Measurements from ENCODE around the gene DLX3. TPM values are rescaled to one million over a fixed set of nuclear protein-coding genes. Genes with fewer than 3 reads are reported as not detected.

The DLX3 gene
- total RNA-seq, 1 experiment from 2014 or later, result 0.18 TPM

DNA sequence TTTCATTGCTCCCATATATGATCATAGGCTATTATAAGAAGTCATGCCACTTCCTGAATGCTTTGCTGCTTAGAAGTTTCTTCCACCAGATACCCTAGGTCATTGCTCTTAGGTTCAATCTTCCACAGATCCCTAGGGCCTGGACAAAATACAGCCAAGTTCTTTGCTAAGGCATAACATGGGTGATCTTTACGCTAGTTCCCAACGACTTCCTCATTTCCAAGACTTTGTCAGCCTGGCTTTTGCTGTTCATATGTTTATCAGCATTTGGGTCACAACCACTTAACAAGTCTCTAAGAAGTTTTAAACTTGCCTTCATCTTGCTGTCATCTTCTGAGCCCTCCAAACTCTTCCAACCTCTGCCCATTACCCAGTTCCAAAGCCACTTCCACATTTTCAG is 20.1 kb upstream of the DLX3 start:
- no peak overlapping the region for H3K27ac ChIP-seq (ENCODE audit: low read length)
- H3K9me2 ChIP-seq (replicated peaks; ENCODE audit: low read length), result no peaks in the 10 kb centered on the region
- no peak for ATAC-seq
- H3K4me3 ChIP-seq (ENCODE audit: low read length), result no peak overlapping the region
- intact Hi-C loops (cut with micrococcal nuclease), result no loop called here
- CTCF ChIA-PET, result no interaction called here
- no peaks in the 10 kb centered on the region for H3K36me3 ChIP-seq (ENCODE audit: low read depth, low read length)
- no peak for DNase-seq
- no peak for TF ChIP-seq EZH2 (IDR thresholded peaks at IDR 0.05; ENCODE audit: low read length, unreplicated experiment)
- H3K4me1 ChIP-seq (ENCODE audit: insufficient read depth, low read length), result no peaks in the 10 kb centered on the region
- no peaks in the 10 kb centered on the region for H3K27me3 ChIP-seq (ENCODE audit: low read length)
- BruUV-seq (replicated peaks), result no TSS peak
- H4K20me1 ChIP-seq (ENCODE audit: low read length), result no peaks in the 10 kb centered on the region
- H3F3A ChIP-seq (ENCODE audit: low read length, unreplicated experiment), result no peaks in the 10 kb centered on the region
- no peaks in the 10 kb centered on the region for H3K79me2 ChIP-seq (ENCODE audit: low read length)
- no peak overlapping the region for H3K9ac ChIP-seq (ENCODE audit: low read length)
- no peak overlapping the region for H3K4me2 ChIP-seq (ENCODE audit: low read length)
- H3K9me3 ChIP-seq (ENCODE audit: low read length), result 0 out of 2 replicates have a peak, but pooled peaks cover 11% of the 10 kb centered on the region
- POLR2A ChIA-PET (ENCODE audit: unreplicated experiment), result no interaction called here
- H2AFZ ChIP-seq (ENCODE audit: low read length), result no peak overlapping the region

DNA sequence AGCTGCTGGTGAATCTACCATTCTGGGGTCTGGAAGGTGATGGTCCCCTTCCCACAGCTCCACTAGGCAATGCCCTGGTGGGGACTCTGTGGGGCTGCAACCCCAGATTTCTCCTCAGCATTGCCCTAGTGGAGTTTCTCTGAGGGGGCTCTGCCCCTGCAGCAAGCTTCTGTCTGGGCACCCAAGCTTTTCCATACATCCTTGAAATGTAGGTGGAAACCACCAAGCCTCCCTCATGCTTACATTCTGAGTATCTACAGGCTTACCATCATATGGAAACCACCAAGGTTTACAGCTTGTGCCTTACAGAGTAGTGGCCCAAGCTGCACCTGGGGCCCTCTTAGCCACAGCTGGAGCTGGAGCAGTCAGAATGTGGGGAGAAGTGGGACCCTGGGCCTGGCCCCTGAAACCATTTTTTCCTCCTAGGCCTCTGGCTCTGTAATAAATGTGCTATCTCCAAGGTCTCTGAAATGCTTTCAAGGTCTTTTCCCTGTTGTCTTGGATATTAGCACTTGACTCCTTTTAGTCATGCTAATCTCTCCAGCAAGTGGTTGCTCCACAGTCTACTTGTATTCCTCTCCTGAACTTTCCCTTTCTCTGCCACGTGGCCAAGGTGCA is 19.6 kb upstream of the DLX3 start:
- ChIA-PET CTCF (interaction anchor here (0.6 kb wide), 1 partner anchor 203 kb away, joined by 3 read pairs; no protein-coding TSS in a partner anchor), POLR2A (ENCODE audit: unreplicated experiment) (no interaction called here)
- no peaks in the 10 kb centered on the region for H4K20me1 ChIP-seq (ENCODE audit: low read length)
- no peak overlapping the region for H3K4me3 ChIP-seq (ENCODE audit: low read length)
- TF ChIP-seq EZH2 (IDR thresholded peaks at IDR 0.05; ENCODE audit: low read length, unreplicated experiment) (no peak), EZH2phosphoT487 (IDR thresholded peaks at IDR 0.05; ENCODE audit: borderline replicate concordance, low read length) (no peak)
- TF ChIP-seq, protein P1, sequence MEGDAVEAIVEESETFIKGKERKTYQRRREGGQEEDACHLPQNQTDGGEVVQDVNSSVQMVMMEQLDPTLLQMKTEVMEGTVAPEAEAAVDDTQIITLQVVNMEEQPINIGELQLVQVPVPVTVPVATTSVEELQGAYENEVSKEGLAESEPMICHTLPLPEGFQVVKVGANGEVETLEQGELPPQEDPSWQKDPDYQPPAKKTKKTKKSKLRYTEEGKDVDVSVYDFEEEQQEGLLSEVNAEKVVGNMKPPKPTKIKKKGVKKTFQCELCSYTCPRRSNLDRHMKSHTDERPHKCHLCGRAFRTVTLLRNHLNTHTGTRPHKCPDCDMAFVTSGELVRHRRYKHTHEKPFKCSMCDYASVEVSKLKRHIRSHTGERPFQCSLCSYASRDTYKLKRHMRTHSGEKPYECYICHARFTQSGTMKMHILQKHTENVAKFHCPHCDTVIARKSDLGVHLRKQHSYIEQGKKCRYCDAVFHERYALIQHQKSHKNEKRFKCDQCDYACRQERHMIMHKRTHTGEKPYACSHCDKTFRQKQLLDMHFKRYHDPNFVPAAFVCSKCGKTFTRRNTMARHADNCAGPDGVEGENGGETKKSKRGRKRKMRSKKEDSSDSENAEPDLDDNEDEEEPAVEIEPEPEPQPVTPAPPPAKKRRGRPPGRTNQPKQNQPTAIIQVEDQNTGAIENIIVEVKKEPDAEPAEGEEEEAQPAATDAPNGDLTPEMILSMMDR (conservative IDR thresholded peaks at IDR 0.05; ENCODE audit: low read depth, low read length), result no peak
- H3K36me3 ChIP-seq (ENCODE audit: low read depth, low read length), result no peaks in the 10 kb centered on the region
- no peak for ATAC-seq
- H3K27me3 ChIP-seq (ENCODE audit: low read length), result no peaks in the 10 kb centered on the region
- H3K4me1 ChIP-seq (ENCODE audit: insufficient read depth, low read length), result no peaks in the 10 kb centered on the region
- H3K9me3 ChIP-seq (ENCODE audit: low read length), result 0 out of 2 replicates have a peak, but pooled peaks cover 11% of the 10 kb centered on the region
- H3K79me2 ChIP-seq (ENCODE audit: low read length), result no peaks in the 10 kb centered on the region
- H3K4me2 ChIP-seq (ENCODE audit: low read length), result no peak overlapping the region
- no TSS peak for BruUV-seq (replicated peaks)
- no peak overlapping the region for H3K9ac ChIP-seq (ENCODE audit: low read length)
- H3F3A ChIP-seq (ENCODE audit: low read length, unreplicated experiment), result no peaks in the 10 kb centered on the region
- no peaks in the 10 kb centered on the region for H3K9me2 ChIP-seq (replicated peaks; ENCODE audit: low read length)
- H2AFZ ChIP-seq (ENCODE audit: low read length), result no peak overlapping the region
- no peak for DNase-seq
- no peak overlapping the region for H3K27ac ChIP-seq (ENCODE audit: low read length)
- intact Hi-C loops (cut with micrococcal nuclease), result no loop called here

DNA sequence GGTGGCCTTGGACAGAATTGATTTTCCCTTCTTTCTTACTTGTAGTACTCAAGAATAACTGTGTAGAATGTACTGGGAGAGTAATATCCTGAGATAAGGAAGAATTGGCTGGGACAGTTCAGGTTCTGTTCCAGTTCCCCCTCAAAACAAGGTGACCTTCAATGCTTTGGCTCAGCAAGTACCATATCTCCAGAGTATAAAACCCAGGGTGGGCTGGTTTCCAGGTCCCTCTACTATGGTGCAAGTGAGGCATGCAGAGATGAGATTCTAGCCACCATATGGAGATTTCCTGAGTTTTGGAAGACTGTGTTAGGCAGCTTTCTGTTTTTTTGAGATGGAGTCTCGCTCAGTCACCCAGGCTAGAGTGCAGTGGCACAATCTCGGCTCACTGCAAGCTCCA is 18.1 kb upstream of the DLX3 start:
- Histone ChIP-seq H3F3A (ENCODE audit: low read length, unreplicated experiment) (no peaks in the 10 kb centered on the region), H3K4me3 (ENCODE audit: low read length) (no peak overlapping the region), H2AFZ (ENCODE audit: low read length) (no peak overlapping the region), H3K9ac (ENCODE audit: low read length) (no peak overlapping the region), H3K9me3 (ENCODE audit: low read length) (peaks cover 23% of the 10 kb centered on the region; the same call in 1 of the 2 replicates), H3K79me2 (ENCODE audit: low read length) (no peaks in the 10 kb centered on the region), H3K27me3 (ENCODE audit: low read length) (no peaks in the 10 kb centered on the region), H3K27ac (ENCODE audit: low read length) (no peak overlapping the region), H4K20me1 (ENCODE audit: low read length) (no peaks in the 10 kb centered on the region), H3K4me1 (ENCODE audit: insufficient read depth, low read length) (no peaks in the 10 kb centered on the region), H3K9me2 (replicated peaks; ENCODE audit: low read length) (no peaks in the 10 kb centered on the region), H3K4me2 (ENCODE audit: low read length) (no peak overlapping the region), H3K36me3 (ENCODE audit: low read depth, low read length) (no peaks in the 10 kb centered on the region)
- intact Hi-C loops (cut with micrococcal nuclease), result no loop called here
- no peak for TF ChIP-seq EZH2 (IDR thresholded peaks at IDR 0.05; ENCODE audit: low read length, unreplicated experiment)
- TF ChIP-seq EZH2phosphoT487 (IDR thresholded peaks at IDR 0.05; ENCODE audit: borderline replicate concordance, low read length), result no peak
- TF ChIP-seq, protein P1 (conservative IDR thresholded peaks at IDR 0.05; ENCODE audit: low read depth, low read length), result no peak
- no TSS peak for BruUV-seq (replicated peaks)
- CTCF ChIA-PET, result no interaction called here
- POLR2A ChIA-PET (ENCODE audit: unreplicated experiment), result no interaction called here
- DNase-seq (no peak), ATAC-seq (no peak)
